IPS DF 19.7 (cell line): ENCODE measurements around the gene XCR1.
"Not testable (repeated sequence)": the region's sequence is repeated elsewhere in the genome, so short reads cannot be mapped to it uniquely, and the experiment has no call there.

Source experiments
- DNase-seq: peaks from one replicate; pipeline ENCODE4 v3.0.0-alpha.2; 2013; ENCODE audit warnings: low read depth, low spot score

Gene XCR1, protein sequence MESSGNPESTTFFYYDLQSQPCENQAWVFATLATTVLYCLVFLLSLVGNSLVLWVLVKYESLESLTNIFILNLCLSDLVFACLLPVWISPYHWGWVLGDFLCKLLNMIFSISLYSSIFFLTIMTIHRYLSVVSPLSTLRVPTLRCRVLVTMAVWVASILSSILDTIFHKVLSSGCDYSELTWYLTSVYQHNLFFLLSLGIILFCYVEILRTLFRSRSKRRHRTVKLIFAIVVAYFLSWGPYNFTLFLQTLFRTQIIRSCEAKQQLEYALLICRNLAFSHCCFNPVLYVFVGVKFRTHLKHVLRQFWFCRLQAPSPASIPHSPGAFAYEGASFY

DNA sequence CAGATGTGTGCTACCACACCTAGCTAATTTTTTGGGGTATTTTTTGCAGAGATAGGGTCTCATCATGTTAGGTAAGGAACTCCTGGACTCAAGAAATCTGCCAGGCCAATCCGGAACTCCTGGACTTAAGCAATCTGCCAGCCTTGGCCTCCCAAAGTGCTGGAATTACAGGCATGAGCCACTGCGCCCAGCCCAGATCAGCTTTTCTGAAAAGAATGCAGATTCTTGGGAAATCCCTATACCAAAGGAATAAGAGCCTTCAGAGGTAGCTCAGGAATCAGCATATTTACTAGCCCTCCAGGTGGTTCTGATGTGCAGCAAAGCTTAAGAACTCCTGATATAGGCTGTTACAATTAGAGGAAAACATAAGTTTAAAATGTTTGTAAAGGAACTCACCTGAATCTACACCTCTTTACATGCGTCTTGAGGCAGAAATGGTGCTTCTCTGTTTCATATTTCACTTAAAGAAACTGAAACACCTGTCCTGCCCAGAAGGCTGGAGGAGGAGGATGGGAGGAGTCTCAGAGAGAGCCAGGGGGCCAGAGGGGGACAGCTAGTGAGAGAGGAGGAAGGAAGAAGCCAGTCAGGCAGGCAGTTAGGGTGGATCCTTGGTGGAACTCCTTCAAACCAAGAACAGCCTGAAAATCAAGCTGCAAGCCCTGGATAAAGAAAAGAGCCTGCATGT, at the start of gene XCR1:
Gene XCR1 (minus strand): TSS at position 463 of the 685 bp plus-strand sequence. CDS start 5,536 bp downstream, outside the sequence.
- DNase-seq, result no peak

DNA sequence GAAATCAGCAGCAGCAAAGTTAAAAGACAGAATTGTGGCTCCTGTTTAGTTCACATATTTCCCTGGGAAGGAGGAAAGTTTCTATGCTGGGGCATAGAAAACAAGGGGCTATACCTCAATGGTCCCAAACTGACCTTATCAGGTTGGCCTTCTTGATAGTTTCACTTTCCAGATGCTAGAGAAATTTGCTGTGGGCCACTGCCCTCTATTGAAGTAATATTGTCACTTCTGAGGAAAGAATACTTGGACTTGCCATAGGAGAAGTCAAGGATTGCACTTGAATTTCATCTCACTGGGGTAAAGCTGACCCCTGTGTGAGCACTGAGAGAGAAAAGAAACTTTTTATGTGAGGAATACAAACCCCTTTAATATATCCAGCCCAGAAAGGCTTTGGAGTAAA, 49.3 kb upstream of the XCR1 start:
- DNase-seq, result no peak

DNA sequence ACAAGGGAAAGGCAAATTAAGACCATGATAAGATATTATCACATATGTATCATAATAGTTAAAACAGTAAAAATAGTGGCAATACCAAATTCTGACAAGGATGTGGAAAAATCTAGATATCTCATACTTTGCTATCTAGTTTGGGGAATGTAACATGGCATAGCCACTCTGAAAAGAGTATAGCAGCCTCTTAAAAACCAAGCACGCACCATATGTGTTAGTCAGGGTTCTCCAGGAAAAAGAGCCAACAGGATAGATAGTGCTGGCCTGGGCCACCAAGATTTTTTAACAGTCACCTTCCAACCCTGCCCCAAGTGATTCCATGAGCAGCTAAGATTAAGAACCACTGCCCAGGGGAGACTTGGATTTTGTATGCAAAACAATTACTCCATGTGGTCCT, 48.5 kb upstream of the XCR1 start:
- no peak for DNase-seq

DNA sequence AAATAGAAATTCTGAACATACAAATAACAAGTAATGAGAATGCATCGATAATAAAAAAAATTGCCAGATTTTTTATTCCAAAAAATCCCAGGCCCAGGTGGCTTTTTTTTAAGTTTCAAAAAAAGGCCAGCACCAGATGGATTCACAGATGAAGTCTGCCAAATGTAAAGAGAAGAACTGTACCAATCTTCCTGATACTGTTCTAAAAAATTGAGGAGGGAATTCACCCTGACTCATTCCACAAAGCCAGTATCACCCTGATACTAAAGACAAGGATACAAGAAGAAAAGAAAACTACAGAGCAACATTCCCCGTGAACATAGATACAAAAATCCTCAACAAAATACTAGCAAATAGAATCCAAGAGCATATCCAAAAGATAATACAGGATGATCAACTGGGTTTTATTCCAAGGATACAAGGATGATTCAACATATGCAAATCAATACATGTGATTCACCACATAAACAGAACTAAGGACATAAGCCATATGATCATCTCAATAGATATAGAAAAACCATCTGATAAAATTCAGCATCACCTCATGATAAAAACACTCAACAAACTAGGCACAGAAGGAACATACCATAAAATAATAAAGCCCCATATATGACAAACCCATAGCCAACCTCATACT, 44.1 kb upstream of the XCR1 start:
- DNase-seq, result no peak

DNA sequence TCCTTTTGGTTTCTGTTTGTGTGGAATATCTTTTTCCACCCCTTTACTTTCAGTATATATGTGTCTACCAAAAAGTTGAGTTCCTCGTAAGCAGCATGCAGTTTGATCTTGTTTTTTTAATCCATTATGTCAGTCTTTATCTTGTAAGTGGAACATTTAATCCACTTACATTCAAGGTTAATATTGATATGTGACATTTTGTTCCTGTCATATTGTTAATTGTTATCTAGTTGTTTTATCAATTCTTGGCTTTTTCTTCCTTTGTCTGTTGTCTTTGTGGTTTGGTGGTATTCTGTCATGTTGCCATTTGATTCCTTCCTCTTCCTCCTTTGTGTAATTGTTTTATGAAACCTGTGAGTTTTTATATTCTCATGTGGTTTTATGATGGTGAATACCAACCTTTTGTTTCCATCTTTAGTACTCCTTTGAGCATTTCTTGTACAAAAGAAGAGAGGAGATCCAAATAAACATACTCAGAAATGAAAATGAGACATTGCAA, 43.4 kb upstream of the XCR1 start:
- DNase-seq, result no peak

DNA sequence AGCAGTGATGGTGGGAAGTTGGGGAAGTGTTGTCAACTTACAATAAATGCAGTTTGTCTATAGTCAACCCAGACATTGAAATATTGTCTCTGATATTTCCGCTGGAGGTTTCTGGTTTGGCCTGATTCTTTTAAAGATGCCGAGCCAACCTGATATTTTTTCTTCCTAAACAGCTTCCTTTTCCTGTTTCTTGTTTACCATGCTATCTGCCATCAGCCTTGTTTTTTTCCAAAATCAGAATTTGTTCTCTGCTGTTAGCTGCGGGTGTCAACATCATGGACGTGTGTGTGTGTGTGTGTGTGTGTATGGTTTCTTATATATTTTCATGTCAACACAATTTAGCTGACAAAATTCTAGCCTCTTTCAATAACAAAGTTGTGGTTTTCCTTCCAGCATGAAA, 41.2 kb upstream of the XCR1 start:
- no peak for DNase-seq

DNA sequence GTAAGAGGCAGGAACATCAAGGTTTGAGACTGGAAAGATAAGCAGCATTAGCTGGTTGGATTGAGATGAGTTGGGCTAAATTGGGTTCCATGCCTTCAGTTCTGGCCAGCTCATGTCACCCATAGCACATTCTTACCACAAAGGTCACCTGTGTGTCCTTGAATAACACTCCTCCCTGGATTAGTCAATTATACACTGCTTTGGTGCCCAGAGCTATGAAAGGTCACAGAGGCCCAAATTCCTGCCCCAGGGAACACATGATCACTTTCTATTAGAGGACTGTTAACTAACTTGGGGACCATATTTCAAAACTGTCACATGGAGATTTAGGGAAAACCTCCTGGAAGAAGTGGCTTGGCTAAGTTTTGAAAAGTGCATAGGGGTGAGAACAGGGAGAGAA, 40.1 kb upstream of the XCR1 start:
- DNase-seq, result no peak

DNA sequence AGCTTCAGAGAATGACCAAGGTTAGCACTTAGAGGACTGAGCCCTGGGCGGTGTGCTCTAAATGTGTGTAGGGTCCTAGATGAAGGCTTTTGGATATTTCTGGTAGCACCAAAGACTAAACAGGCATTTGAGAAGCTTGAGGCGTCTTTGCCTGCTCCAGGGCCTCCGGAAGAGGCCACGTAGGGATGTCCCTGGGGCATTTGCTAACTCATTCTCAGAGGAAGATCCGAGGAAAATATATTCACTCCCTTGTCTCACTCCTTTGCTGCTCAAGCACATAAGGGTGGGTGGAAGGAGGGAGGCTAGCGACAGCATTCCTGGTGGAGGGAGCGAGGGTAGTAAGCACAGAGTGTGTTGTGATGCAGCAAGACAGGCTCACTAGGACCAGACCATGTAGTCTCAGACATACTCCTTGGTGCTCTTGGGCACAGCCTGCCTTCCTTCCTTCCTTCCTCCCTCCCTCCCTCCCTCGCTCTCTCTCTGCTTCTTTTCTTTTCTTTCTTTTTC, 38.5 kb upstream of the XCR1 start:
- no peak for DNase-seq

DNA sequence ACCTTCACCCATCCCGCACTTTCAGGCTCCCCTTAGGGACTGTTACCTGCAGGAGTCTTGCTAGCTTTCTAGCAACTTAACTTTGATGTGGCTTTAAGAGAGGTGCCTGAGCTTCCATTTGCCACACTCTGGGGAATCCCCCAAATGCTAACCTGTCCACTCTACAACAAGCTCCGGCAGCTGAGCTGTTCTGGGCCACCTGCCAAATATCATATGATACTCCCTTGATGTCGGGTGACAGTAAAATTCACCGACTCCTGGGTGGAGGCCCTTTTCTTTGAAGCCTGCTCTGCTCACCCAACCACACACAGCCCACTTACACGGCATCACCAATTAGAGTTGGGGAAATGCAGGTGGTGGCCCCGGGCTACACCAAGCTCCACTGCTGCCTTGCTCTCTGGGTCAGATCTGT, 38.0 kb upstream of the XCR1 start:
- DNase-seq, result no peak

DNA sequence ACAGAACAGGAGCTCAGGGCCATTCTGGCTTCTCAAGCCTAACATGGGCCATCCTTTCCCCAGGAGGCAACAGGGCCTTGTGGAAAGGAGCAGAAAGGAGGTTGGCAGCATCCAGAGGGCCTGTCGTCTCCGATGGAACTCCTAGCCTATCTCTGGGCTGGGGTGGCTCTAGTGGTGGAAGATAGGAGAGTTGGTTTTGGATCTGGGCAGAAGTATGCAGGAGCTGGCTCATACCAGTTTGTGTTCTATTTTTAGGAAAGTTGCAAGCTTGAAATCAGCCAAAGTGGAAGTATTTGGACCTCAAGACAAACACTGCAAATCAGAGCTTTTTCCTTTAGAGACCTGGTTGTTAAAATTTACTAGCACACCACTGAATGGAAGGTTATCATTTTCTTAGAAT, 35.4 kb upstream of the XCR1 start:
- DNase-seq, result no peak

DNA sequence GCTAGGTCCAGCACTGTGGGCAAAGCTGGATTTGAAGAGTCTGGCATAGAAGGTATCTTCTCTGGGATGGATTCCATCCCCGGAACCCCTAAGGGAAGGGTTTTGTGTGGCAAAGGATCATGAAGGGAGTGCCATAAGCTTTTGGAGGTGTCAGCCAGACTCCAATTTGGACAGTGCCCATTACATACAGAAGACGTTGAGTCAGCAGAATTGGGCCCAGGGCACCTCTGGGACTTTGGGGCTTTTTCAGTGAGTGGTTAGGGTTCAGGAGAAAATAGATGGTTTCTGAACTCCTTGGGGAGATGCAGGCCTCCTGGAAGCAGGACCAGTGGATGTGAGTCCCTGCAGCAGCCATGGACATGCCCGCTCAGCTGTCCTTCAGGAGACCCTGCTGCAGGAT, 34.6 kb upstream of the XCR1 start:
- no peak for DNase-seq

DNA sequence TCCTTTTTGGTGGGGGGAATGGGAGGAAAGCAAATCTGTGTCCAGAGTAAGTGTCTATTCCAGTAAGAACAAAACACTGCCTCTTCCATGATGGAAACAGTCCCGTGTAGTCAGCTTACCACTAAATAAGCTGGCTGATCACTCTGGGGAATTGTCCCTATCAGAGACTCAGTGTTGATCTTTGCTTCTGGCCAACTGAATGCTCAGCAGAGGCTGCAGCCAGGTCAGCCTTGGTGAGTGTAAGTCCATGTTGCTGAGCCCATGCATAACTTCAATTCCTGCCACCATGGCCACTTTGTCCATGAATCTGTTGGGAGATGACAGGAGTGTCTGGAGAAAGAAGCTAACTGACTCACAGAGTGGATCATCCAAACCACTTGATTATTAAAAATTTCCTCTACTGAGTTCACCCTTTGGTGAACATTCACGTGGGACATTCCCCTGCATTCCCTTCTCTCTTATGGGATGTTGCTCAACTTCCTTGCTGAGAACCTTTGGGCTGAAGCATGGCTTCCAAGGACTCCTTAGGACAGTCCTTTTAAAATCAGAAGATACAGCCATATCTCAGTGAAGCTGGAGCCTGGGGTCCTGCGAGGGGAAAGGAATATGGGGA, 33.9 kb upstream of the XCR1 start:
- no peak for DNase-seq

DNA sequence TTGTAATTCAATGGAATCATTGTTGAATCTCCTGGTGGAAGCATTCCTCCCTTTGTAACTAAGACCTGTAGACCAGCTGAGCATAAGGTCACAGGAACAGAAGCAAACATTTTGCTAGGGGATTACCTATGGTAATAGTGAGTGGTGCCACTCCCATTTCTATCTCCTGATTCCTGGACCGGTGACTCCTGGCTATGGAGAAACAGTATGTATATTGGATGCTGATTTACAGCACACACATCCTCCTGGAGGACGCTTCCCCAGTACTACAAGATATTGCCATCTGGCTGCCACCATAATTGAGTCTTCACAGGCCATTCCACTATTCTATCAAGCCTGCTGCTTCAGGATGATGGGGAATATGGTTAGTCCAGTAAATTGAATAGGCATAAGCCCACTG, 33.3 kb upstream of the XCR1 start:
- DNase-seq, result no peak

DNA sequence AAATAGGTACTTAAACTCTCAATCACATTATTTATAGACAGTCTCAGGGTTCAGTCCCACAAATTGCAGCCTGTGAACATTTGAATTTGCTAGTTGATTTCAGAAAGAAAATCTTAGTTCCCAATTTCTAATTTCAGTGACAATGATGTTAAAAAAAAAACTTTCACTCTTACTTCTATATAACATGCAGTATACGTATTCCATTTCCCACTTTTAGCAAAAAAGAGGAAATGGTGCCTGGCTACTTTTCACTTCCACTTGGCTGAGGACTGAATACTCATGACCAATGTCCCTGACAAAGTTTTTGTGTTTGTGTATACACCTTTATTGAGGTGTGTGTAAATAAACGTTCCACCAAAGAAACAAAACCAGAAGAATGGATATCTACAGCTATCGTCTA, 32.1 kb upstream of the XCR1 start:
- no peak for DNase-seq

DNA sequence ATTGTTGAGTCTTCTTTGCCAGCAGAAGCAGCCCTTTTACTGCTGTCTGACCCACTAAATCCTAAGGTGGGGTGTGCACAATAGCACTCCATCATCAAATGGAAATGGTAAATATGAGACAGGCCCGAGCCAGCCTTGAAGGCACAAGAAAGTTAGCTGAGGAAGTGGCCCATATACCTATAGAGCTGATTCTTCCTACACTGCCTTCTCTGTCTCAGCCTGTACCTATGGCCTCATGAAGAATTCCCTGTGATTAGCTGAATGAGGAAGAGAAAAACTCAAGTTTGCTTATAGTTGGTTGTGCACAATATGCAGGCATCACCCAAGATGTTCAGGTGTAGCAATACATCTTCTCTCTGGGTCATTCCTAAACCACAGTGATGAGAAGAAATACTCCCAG, 31.7 kb upstream of the XCR1 start:
- DNase-seq, result no peak

DNA sequence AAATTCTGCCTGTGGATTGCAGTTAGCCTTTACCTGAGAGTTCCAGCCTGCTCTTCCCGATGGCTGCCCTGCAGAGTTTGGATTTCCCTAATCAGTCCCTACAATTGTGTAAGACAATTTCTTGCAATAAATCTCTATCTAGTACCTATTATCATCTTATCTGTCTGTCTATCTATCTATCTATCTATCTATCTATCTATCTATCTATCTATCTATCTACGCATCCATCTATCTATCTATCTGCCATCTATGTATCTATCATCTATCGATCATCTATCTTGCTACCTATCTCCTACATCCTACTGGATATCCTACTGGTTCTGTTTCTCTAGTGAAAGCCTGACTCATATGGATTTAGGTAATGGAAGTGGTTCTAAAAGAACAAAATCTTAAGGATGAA, 30.4 kb upstream of the XCR1 start:
- no peak for DNase-seq

DNA sequence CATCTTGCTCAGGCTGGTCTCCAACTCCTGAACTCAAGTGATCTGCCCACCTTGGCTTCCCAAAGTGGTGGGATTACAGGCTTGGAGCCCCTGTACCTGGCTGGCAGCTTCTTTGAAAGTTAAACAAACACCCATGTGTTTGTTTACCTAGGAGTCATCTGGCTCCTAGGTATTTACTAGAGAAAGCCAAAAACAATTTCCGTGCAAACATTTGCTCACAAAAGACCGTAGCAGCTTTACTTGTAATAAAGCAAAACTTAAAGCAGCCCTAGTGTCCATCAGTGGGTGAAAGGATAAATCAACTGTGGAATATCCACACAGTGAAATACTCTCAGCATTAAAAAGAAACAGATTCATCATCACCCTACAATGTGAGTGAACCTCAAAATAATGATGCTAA, 29.4 kb upstream of the XCR1 start:
- DNase-seq, result no peak

DNA sequence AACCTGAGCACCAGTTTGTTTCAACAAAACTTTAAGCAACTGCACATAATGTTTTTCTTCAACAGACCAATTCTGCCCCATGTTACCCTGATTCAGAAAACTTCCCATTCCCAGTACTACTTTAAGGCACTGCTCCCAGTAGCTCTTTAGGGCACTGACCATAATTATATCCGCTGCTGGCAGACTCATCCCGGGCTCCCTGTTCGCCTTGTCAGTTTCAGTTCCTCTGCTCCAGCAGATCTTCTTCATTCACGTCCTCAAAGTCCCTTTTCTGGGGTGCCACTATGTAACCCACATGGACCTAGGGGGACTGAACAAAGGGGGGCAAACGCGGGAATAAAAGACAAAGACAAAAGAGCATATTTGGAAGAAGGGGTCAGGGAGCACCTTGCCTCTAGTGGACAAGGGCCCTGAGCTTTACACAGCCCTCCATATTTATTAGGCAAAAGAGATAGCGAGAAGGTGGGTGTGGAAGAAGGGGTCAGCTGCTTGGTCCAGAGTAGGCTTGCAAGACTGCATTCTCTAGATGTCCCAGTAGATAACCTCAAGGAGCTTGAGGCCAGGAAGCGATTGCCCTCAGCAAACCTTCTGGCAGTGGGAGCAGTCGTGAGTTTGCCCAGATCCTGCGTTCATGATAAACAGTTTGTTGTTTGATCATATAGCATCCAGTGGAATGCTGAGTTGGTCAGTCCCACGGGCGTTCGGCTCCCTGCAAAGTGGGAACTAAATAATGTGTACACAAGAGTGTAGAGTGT, 26.7 kb upstream of the XCR1 start:
- not testable (repeated sequence) for DNase-seq

DNA sequence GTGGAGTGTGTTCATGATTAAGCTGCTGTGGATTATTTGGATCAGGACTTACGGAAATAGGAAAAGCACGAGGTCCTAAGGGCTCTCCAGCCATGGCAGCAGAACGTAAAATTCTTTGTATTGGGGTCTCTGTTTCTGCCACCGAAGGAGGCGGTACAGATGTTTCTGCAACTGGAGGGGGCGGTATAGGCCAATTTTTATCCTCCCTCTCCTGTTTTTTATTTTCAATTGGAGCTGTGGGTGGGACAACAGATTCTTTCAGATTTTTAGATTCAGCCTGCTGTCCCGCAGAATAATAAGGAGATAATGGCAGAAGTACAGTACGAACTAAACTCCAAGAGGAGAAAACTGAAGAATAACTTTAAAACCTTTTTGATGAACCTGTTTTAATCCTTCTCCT, 26.0 kb upstream of the XCR1 start:
- not testable (repeated sequence) for DNase-seq

DNA sequence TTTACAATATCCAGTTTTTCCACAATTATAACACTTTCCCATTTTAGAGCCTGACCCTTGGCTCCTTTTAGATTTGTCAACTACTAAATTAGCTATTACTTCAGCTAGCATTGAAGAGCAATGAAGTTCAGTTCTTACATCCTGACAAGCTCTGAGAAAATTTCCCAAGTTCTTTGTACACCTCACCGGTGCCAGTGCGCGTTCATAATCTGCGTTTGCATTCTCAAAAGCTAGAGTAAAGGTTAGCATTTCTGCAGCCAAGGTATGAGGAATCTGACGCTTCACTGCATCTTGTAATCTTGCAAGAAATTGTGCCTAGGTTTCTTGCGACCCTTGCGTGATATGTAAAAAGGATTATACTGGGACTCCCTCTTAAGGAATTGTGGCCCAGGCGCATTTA, 25.2 kb upstream of the XCR1 start:
- DNase-seq, result no peak

DNA sequence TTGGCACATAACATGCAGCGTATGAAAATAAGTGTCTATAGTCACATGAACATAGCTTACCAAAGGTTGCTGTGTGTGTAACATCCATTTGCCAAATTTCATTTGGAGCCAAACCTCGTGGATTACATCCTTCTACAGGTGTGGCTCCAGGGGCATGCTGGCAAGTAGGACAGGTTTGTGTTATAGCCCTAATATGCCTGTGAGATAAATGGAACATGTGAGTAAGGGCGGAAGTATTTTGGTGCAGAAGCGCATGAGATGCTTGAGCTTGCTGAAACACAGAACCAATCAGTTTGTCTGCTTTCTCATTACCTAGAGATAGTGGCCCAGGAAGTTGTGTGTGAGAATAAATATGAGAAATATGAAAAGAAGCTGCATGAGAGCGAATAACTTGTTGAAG, 21.8 kb upstream of the XCR1 start:
- DNase-seq, result no peak
